ENCODE results near the gene MED6.
A peak's percentile ranks its signal among the peaks of the same experiment; 100 is the strongest.

MED6 gene, protein sequence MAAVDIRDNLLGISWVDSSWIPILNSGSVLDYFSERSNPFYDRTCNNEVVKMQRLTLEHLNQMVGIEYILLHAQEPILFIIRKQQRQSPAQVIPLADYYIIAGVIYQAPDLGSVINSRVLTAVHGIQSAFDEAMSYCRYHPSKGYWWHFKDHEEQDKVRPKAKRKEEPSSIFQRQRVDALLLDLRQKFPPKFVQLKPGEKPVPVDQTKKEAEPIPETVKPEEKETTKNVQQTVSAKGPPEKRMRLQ

DNA sequence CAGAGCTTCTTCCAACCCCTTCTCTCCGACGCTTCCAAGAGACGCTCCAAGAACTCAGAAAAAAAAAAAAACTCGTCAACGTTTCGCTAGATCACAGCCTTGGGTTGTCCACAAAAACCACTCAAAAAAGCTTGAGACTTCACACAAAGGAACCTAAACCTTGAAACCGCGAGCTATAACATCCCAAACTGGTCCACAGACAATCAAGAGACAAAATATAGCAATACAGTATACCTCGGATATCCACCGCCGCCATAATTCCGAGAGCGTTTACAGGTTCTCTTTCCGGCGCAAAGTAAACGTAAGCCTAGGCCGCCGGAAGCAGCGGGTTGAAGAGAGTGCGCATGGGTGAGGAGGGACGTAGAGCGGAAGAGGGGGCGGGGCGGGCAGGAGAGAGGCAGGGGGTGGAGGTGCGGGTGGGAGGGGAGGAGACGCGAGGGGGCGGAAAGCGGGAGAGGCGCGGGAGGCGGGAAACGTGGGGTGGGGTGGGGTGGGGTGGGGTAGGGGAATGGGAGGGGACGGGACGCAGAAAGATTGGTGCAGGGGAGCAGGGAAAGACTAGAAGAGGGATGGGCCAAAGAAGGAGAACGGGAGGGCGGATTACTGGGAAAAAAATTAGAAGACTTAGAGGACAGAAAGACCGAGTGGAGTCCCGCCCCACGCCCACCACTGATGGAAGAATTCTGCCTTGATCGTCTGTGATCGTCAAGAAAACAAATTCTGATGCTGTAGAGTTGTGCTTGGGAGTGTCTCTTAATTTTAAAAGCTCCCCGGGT lies at the start of gene MED6:
Gene MED6 (minus strand): TSS at position 274 of the 776 bp plus-strand sequence. CDS start 18 bp downstream, at position 256.
- peaks cover 14% of the 10 kb centered on the region for H3K36me3 ChIP-seq (ENCODE audit: control insufficient read depth, insufficient read depth, low read length)
- peak within 1 kb of the TSS; percentile 92 for H3K9ac ChIP-seq (ENCODE audit: low read length)
- no peaks in the 10 kb centered on the region for H3K9me3 ChIP-seq (ENCODE audit: control insufficient read depth, insufficient read depth, low read depth, low read length)
- peak within 1 kb of the TSS; percentile 96 for H3K4me3 ChIP-seq (ENCODE audit: low read depth, low read length)
- H3K4me1 ChIP-seq (ENCODE audit: control insufficient read depth, insufficient read depth, low read length) = 0 out of 2 replicates have a peak, but pooled peaks cover 4% of the 10 kb centered on the region
- H3K27me3 ChIP-seq (ENCODE audit: control insufficient read depth, insufficient read depth, low read length) = no peaks in the 10 kb centered on the region; the same call in 1 of the 2 replicates
- H3K27ac ChIP-seq (ENCODE audit: low read depth, low read length) = peak within 1 kb of the TSS; percentile 92

DNA sequence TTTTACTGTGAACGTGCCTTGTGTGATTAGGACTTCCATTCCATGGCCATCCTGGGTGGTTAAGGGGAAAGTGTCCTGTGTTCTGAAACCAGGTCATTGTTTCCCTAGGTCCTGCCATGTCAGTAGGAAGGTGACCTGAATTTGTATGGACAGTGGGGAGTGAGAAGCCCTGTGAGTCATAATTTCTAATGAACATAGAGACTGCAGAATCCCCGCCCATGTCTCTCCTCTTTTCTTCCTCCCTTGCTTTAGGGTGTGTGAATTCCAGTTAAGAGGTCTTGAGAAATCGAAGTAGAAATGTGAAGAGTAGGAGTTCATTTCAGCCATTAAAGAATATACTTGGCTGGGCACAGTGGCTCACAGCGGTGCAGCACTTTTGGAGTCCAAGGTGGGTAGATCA lies 49.3 kb upstream of the MED6 start:
- no peak overlapping the region for H3K9ac ChIP-seq (ENCODE audit: low read length)
- no peaks in the 10 kb centered on the region for H3K27me3 ChIP-seq (ENCODE audit: control insufficient read depth, insufficient read depth, low read length)
- peaks cover 49% of the 10 kb centered on the region for H3K4me1 ChIP-seq (ENCODE audit: control insufficient read depth, insufficient read depth, low read length)
- H3K4me3 ChIP-seq (ENCODE audit: low read depth, low read length) = no peak overlapping the region
- H3K9me3 ChIP-seq (ENCODE audit: control insufficient read depth, insufficient read depth, low read depth, low read length) = no peaks in the 10 kb centered on the region
- no peak overlapping the region for H3K27ac ChIP-seq (ENCODE audit: low read depth, low read length)
- H3K36me3 ChIP-seq (ENCODE audit: control insufficient read depth, insufficient read depth, low read length) = no peaks in the 10 kb centered on the region; the same call in 1 of the 2 replicates

DNA sequence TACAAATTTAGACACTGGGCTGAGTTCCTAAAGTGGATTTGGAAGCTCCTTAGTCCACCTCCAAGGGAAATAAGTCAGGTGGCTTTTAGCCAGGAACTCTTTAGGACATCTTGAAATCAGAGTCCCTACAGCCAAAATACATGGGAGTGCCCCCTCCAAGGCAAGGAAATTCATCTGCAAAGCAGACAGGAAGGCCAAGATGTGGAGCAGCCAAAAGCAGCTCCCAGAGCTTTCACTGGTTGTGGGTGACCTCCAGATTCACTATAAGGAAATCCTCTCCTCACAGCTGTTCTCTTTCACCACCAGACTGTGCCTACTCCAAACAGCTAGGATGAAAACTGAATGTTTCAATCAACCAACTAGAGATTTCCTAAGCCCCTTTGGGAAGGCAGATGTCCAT lies 47.9 kb upstream of the MED6 start:
- Histone ChIP-seq H3K27ac (ENCODE audit: low read depth, low read length) (no peak overlapping the region), H3K4me1 (ENCODE audit: control insufficient read depth, insufficient read depth, low read length) (peaks cover 47% of the 10 kb centered on the region), H3K9me3 (ENCODE audit: control insufficient read depth, insufficient read depth, low read depth, low read length) (no peaks in the 10 kb centered on the region), H3K9ac (ENCODE audit: low read length) (no peak overlapping the region), H3K36me3 (ENCODE audit: control insufficient read depth, insufficient read depth, low read length) (no peaks in the 10 kb centered on the region; the same call in 1 of the 2 replicates), H3K4me3 (ENCODE audit: low read depth, low read length) (no peak overlapping the region), H3K27me3 (ENCODE audit: control insufficient read depth, insufficient read depth, low read length) (peaks cover 3% of the 10 kb centered on the region; the same call in 1 of the 2 replicates)

DNA sequence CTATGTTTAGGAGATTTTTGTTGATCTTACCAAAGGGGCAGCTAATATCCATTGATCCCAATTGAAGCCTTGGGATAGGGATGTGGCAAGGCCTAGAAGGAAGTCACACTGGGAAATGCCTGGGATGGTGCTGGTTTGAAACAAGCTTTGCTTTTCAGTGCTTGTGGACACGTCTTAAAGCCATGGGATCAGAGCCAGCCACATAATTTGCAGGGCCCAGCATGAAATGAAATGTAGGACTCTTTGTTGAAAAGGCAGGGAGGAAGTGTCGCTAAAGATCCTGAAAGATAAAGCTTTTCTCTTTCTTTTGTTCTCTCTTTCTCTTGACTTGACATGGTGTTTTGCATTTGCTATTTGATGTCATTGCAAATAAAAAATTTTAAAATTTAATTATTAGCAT lies 46.2 kb upstream of the MED6 start:
- H3K9me3 ChIP-seq (ENCODE audit: control insufficient read depth, insufficient read depth, low read depth, low read length) = no peaks in the 10 kb centered on the region
- no peaks in the 10 kb centered on the region; the same call in 1 of the 2 replicates for H3K36me3 ChIP-seq (ENCODE audit: control insufficient read depth, insufficient read depth, low read length)
- no peak overlapping the region for H3K4me3 ChIP-seq (ENCODE audit: low read depth, low read length)
- H3K27me3 ChIP-seq (ENCODE audit: control insufficient read depth, insufficient read depth, low read length) = peaks cover 16% of the 10 kb centered on the region
- peaks cover 46% of the 10 kb centered on the region for H3K4me1 ChIP-seq (ENCODE audit: control insufficient read depth, insufficient read depth, low read length)
- H3K9ac ChIP-seq (ENCODE audit: low read length) = no peak overlapping the region
- peak overlapping the region; percentile 84 for H3K27ac ChIP-seq (ENCODE audit: low read depth, low read length)

DNA sequence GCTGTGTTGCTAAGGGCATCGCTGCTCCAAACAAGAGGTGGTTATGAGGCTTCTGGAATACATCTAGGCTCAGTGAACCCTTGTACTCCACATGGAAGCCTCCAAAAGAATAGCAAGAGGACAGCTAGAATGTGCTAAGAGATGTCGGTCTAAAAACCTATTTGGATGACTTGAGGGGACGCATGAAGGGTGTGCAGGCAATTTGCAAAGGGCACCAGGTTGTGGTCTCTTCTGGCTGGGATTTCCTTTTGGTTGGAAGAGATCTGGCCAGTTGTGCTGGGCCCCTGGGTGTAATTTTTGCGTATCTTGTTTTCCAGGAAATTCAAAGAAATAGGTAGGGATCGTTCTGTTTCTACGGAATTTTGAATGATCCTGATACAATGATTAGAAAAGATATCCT lies 45.4 kb upstream of the MED6 start:
- Histone ChIP-seq H3K9me3 (ENCODE audit: control insufficient read depth, insufficient read depth, low read depth, low read length) (no peaks in the 10 kb centered on the region), H3K27me3 (ENCODE audit: control insufficient read depth, insufficient read depth, low read length) (peaks cover 20% of the 10 kb centered on the region), H3K36me3 (ENCODE audit: control insufficient read depth, insufficient read depth, low read length) (no peaks in the 10 kb centered on the region; the same call in 1 of the 2 replicates), H3K4me1 (ENCODE audit: control insufficient read depth, insufficient read depth, low read length) (peaks cover 46% of the 10 kb centered on the region), H3K4me3 (ENCODE audit: low read depth, low read length) (no peak overlapping the region), H3K27ac (ENCODE audit: low read depth, low read length) (peak overlapping the region; percentile 84; the same call in 1 of the 2 replicates), H3K9ac (ENCODE audit: low read length) (no peak overlapping the region)

DNA sequence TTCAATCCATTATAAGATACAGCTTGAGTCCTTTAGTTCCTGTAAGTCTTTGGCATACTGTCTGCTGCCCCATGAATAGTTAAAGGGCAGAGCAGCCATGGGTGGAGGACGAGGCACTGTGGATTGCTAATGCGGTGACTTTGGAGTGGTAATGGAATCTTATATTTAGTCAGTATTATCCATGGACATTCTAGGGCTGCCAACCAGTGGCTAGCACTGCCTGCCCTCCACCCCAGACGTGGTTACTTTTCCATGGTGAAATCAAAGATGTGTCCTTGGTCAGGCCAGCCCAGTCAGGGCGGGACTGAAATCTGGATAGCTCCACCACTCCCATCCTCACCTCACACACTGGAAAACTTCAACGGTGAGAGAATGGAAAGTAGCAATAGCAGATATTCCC lies 43.5 kb upstream of the MED6 start:
- Histone ChIP-seq H3K4me1 (ENCODE audit: control insufficient read depth, insufficient read depth, low read length) (peaks cover 55% of the 10 kb centered on the region), H3K4me3 (ENCODE audit: low read depth, low read length) (peak overlapping the region; percentile 81), H3K27ac (ENCODE audit: low read depth, low read length) (no peak overlapping the region), H3K9me3 (ENCODE audit: control insufficient read depth, insufficient read depth, low read depth, low read length) (no peaks in the 10 kb centered on the region), H3K36me3 (ENCODE audit: control insufficient read depth, insufficient read depth, low read length) (no peaks in the 10 kb centered on the region), H3K27me3 (ENCODE audit: control insufficient read depth, insufficient read depth, low read length) (peaks cover 32% of the 10 kb centered on the region), H3K9ac (ENCODE audit: low read length) (no peak overlapping the region)

DNA sequence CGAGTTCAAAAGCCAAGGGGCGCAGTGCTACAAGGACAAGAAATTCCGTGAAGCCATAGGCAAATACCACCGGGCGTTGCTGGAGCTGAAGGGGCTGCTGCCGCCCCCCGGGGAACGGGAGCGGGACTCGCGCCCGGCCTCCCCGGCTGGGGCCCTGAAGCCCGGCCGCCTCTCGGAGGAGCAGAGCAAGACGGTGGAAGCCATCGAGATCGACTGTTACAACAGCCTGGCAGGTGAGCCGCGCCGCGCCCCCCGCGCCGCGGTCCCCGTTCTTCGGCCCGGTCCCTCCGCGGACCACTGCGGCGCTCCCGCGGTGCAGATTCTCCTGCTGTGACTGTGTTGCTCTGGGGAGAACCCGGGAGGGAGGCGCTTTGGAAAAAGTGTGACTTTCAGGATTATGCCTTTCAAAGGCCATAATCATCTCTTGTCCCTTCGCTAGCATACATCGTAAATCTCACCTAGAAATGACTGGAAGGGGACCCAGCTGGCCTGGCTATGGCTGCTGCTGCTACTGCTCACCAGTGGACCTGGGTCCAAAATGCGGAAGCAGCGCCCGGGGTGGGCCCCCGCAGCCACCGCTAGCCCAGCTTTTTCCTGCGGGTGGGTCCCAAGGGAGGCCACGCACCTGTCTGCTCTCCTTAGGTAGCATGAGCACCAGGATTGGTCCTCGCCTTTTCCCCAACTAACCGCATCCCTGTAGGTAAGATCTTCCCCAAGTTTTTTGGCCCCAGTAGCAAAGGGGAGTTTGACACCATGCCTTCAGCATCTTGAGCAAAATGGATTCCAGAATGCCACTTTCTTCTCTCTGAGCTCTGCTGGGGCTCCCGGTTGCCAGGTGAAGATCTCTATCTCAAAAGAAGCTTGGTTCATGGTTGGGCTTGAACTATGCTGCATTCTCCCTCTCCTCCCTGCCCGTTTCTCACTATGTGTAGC lies 42.1 kb upstream of the MED6 start:
- H3K27me3 ChIP-seq (ENCODE audit: control insufficient read depth, insufficient read depth, low read length) = peaks cover 32% of the 10 kb centered on the region

DNA sequence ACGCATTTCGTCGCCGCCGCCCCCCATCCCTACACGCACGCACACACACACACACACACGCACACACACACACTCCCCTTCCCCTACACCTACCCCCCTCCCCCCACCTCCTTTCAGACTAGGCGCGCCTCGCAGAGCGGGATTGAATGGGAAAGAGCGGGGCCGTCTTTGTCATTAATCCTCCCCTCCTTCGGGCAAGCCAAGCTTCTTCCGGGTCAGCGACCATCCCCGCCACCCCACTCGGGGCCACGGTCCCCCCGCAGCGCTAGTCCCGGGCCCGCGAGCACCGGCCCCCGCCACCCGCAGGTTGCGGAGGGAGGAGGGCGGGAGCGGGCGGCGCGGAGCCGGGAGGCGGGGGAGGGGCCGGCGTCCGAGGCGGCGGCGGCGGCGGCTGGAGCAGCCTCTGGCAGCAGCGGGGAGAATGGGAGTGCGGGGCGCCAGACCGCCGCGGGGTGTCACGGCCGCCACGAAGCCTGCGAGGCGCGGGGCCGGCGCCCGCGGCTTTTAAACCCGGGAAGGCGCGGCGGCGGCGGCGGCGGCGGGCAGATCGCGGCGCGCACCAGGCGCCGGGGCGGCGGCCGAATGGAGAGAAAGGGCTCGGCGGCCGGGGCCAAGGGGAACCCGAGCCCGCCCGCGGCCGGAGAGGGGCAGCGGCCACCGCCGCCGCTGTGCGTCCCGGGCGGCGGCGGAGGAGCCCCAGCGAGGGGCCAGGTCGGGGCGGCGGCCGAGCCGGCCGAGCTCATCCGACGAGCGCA lies 41.3 kb upstream of the MED6 start, which contains the start of gene TTC9:
Gene TTC9 (plus strand): TSS at position 369 of the 755 bp plus-strand sequence. CDS start 214 bp downstream, at position 583.
- H3K27me3 ChIP-seq (ENCODE audit: control insufficient read depth, insufficient read depth, low read length) = peaks cover 32% of the 10 kb centered on the region
- H3K27ac ChIP-seq (ENCODE audit: low read depth, low read length) = no peak within 1 kb of the TSS
- H3K4me3 ChIP-seq (ENCODE audit: low read depth, low read length) = peak within 1 kb of the TSS; percentile 81
- peaks cover 41% of the 10 kb centered on the region for H3K4me1 ChIP-seq (ENCODE audit: control insufficient read depth, insufficient read depth, low read length)
- H3K9me3 ChIP-seq (ENCODE audit: control insufficient read depth, insufficient read depth, low read depth, low read length) = no peaks in the 10 kb centered on the region
- peak within 1 kb of the TSS; percentile 71 for H3K9ac ChIP-seq (ENCODE audit: low read length)
- H3K36me3 ChIP-seq (ENCODE audit: control insufficient read depth, insufficient read depth, low read length) = no peaks in the 10 kb centered on the region

More for the DNA sequence above, 42.1 kb upstream of the MED6 start:
- H3K4me3 ChIP-seq (ENCODE audit: low read depth, low read length) = peak overlapping the region; percentile 81
- no peak overlapping the region for H3K27ac ChIP-seq (ENCODE audit: low read depth, low read length)
- H3K36me3 ChIP-seq (ENCODE audit: control insufficient read depth, insufficient read depth, low read length) = no peaks in the 10 kb centered on the region
- H3K9ac ChIP-seq (ENCODE audit: low read length) = peak overlapping the region; percentile 71
- H3K4me1 ChIP-seq (ENCODE audit: control insufficient read depth, insufficient read depth, low read length) = peaks cover 49% of the 10 kb centered on the region
- no peaks in the 10 kb centered on the region for H3K9me3 ChIP-seq (ENCODE audit: control insufficient read depth, insufficient read depth, low read depth, low read length)

DNA sequence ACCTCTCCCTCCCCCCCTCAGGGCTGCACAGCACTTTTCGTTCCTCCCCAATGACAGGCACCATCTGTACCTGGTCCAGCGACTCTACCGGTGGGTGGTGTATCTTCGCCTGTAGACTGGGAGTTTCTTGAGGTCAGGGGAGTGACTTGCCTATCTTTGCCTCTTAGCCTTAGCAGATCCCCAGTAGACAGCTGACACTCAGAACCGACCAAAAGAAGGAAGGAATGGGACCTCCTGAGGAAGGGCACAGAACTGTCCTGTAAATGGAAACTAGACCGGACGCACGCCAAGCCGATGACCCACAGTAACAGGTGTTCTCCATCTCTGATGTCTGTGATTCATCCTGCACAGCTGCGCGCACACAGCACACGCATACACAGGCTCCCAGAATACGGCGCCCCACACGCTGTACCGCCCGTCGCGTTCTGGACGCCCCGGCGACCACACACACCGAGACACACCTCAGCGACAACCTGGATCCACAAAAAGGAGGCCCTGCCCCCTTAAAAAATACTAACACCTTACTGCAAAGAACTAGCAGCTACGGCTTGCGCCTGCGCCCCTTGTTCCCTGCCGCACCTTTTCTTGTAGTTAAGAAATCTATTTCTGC lies 40.6 kb upstream of the MED6 start:
- no peaks in the 10 kb centered on the region for H3K36me3 ChIP-seq (ENCODE audit: control insufficient read depth, insufficient read depth, low read length)
- peak overlapping the region; percentile 81 for H3K4me3 ChIP-seq (ENCODE audit: low read depth, low read length)
- peaks cover 6% of the 10 kb centered on the region for H3K9me3 ChIP-seq (ENCODE audit: control insufficient read depth, insufficient read depth, low read depth, low read length)
- H3K4me1 ChIP-seq (ENCODE audit: control insufficient read depth, insufficient read depth, low read length) = peaks cover 34% of the 10 kb centered on the region
- peak overlapping the region; percentile 46 for H3K9ac ChIP-seq (ENCODE audit: low read length)
- peaks cover 32% of the 10 kb centered on the region for H3K27me3 ChIP-seq (ENCODE audit: control insufficient read depth, insufficient read depth, low read length)
- H3K27ac ChIP-seq (ENCODE audit: low read depth, low read length) = no peak overlapping the region

DNA sequence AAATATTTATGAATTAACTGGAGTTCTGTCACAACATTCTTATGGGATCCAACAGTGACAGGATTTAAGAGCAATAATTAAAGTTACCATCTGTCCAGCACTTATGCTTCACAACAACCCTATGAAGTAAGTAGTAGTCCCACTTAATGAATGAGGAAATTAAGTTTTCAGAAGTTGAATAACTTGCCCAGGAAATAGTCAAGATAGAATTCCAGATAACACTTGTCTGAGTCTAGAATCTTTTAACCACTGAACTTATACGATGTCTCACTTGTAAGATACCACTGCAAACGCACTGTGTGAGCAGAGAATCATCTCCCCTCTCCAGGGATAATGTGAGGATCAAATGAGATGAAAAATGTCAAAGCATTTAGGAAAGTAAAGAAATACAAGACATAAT lies 38.0 kb upstream of the MED6 start:
- peaks cover 17% of the 10 kb centered on the region; the same call in 1 of the 2 replicates for H3K4me1 ChIP-seq (ENCODE audit: control insufficient read depth, insufficient read depth, low read length)
- H3K4me3 ChIP-seq (ENCODE audit: low read depth, low read length) = no peak overlapping the region
- peaks cover 12% of the 10 kb centered on the region for H3K9me3 ChIP-seq (ENCODE audit: control insufficient read depth, insufficient read depth, low read depth, low read length)
- no peak overlapping the region for H3K27ac ChIP-seq (ENCODE audit: low read depth, low read length)
- no peaks in the 10 kb centered on the region for H3K36me3 ChIP-seq (ENCODE audit: control insufficient read depth, insufficient read depth, low read length)
- H3K9ac ChIP-seq (ENCODE audit: low read length) = no peak overlapping the region
- peaks cover 30% of the 10 kb centered on the region for H3K27me3 ChIP-seq (ENCODE audit: control insufficient read depth, insufficient read depth, low read length)
